ENCODE measurements around the gene ASAP2.

The ASAP2 gene

GRCh38 chr2:9205963-9206948 is at the start of gene ASAP2:
Gene ASAP2, plus strand, starts transcription at chr2:9206812. Its CDS starts 293 bp downstream, at chr2:9207105.
- no peak for DNase-seq

GRCh38 chr2:9158786-9159779 is 47.5 kb upstream of the ASAP2 start:
- no peak for DNase-seq

- no peak for DNase-seq
These were observed 45.9 kb upstream of the ASAP2 start for GRCh38 chr2:9160732-9161131.

GRCh38 chr2:9162841-9163240 is 43.8 kb upstream of the ASAP2 start:
- no peak for DNase-seq

- no peak for DNase-seq
These were observed 43.1 kb upstream of the ASAP2 start for GRCh38 chr2:9163306-9164111.

- DNase-seq = no peak
These were observed 42.5 kb upstream of the ASAP2 start for GRCh38 chr2:9164112-9164608.

- DNase-seq = no peak
These were observed 41.0 kb upstream of the ASAP2 start for GRCh38 chr2:9165625-9166024.

- DNase-seq = no peak
These were observed 39.8 kb upstream of the ASAP2 start for GRCh38 chr2:9166579-9167377.

GRCh38 chr2:9167718-9168657 is 38.6 kb upstream of the ASAP2 start:
- no peak for DNase-seq

- DNase-seq = no peak
These were observed 37.8 kb upstream of the ASAP2 start for GRCh38 chr2:9168821-9169221.

GRCh38 chr2:9169349-9170107 is 37.1 kb upstream of the ASAP2 start:
- DNase-seq = no peak

- no peak for DNase-seq
These were observed 36.0 kb upstream of the ASAP2 start for GRCh38 chr2:9170458-9171130.

GRCh38 chr2:9174771-9175437 is 31.7 kb upstream of the ASAP2 start:
- DNase-seq = no peak

- no peak for DNase-seq
These were observed 28.3 kb upstream of the ASAP2 start for GRCh38 chr2:9178110-9178903.

- no peak for DNase-seq
These were observed 27.6 kb upstream of the ASAP2 start for GRCh38 chr2:9178904-9179571.

GRCh38 chr2:9179572-9180201 is 26.9 kb upstream of the ASAP2 start:
- DNase-seq = no peak
